Neural crest cell (in vitro differentiated cells): ENCODE data around the gene TPGS1. TPM values are rescaled to one million over a fixed set of nuclear protein-coding genes. Genes with fewer than 3 reads are reported as not detected.
"Not testable (repeated sequence)": the region's sequence is repeated elsewhere in the genome, so short reads cannot be mapped to it uniquely, and the experiment has no call there.

Experiments used
- DNase-seq: peaks from one replicate; pipeline ENCODE4 v3.0.0; 2021; ENCODE audit warnings: low read depth, mixed read lengths, low spot score
- H3K27ac Mint-ChIP-seq: one replicate; pipeline ENCODE4 v1.8.0; 2021; ENCODE audit warnings: mild to moderate bottlenecking, mixed read lengths; ENCODE audit not compliant: unreplicated experiment
- H3K27me3 Mint-ChIP-seq: 2 replicates; pipeline ENCODE4 v1.8.0; 2021; ENCODE audit warnings: low read depth, mild to moderate bottlenecking, mixed read lengths
- H3K36me3 Mint-ChIP-seq: 2 replicates; pipeline ENCODE4 v1.8.0; 2021; ENCODE audit warnings: low read depth, mild to moderate bottlenecking, mixed read lengths
- H3K4me1 Mint-ChIP-seq: 2 replicates; pipeline ENCODE4 v1.8.0; 2021; ENCODE audit warnings: mixed read lengths
- H3K4me3 Mint-ChIP-seq: one replicate; pipeline ENCODE4 v1.8.0; 2021; ENCODE audit warnings: mild to moderate bottlenecking, mixed read lengths
- H3K9me3 Mint-ChIP-seq: 2 replicates; pipeline ENCODE4 v1.8.0; 2021; ENCODE audit warnings: mixed read lengths
- total RNA-seq: library from RNA; stranded (reverse); gene quantifications from 2 replicates; pipeline ENCODE4 v1.2.1, GENCODE V29; 2021
- TF ChIP-seq, protein P1 (sequence below): fragments of 200-600 bp; sonication (generic); conservative IDR thresholded peaks from 2 replicates; pipeline ENCODE4 v1.5.0; 2021; ENCODE audit warnings: antibody characterized with exemption, mild to moderate bottlenecking

TPGS1 gene
- total RNA-seq, 1 donor from 2014 or later: 22.3 TPM

GRCh38 chr19:480016-480855 is 27.1 kb upstream of the TPGS1 start:
- Mint-ChIP-seq H3K9me3 (peaks cover 11% of the 10 kb centered on the region), H3K4me3 (peak overlapping the region; percentile 70), H3K36me3 (peaks cover 8% of the 10 kb centered on the region), H3K27ac (peak overlapping the region; percentile 91), H3K4me1 (peaks cover 26% of the 10 kb centered on the region), H3K27me3 (peaks cover 24% of the 10 kb centered on the region)
- DNase-seq: peak; percentile 86
- TF ChIP-seq, protein P1, sequence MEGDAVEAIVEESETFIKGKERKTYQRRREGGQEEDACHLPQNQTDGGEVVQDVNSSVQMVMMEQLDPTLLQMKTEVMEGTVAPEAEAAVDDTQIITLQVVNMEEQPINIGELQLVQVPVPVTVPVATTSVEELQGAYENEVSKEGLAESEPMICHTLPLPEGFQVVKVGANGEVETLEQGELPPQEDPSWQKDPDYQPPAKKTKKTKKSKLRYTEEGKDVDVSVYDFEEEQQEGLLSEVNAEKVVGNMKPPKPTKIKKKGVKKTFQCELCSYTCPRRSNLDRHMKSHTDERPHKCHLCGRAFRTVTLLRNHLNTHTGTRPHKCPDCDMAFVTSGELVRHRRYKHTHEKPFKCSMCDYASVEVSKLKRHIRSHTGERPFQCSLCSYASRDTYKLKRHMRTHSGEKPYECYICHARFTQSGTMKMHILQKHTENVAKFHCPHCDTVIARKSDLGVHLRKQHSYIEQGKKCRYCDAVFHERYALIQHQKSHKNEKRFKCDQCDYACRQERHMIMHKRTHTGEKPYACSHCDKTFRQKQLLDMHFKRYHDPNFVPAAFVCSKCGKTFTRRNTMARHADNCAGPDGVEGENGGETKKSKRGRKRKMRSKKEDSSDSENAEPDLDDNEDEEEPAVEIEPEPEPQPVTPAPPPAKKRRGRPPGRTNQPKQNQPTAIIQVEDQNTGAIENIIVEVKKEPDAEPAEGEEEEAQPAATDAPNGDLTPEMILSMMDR: peak; percentile 71

DNA sequence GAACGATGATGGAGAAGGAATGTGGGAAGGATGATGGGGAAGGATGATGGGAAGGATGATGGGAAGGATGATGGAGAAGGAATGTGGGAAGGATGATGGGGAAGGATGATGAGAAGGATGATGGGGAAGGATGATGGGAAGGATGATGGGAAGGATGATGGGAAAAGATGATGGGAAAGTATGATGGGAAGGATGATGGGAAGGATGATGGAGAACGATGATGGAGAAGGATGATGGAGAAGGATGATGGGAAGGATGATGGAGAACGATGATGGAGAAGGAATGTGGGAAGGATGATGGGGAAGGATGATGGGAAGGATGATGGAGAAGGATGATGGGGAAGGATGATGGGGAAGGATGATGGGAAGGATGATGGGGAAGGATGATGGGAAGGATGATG is 26.2 kb upstream of the TPGS1 start:
- H3K9me3 Mint-ChIP-seq: peaks cover 11% of the 10 kb centered on the region
- peaks cover 35% of the 10 kb centered on the region for H3K4me1 Mint-ChIP-seq
- H3K27ac Mint-ChIP-seq, H3K36me3 Mint-ChIP-seq, DNase-seq, H3K4me3 Mint-ChIP-seq: not testable (repeated sequence)
- peaks cover 27% of the 10 kb centered on the region for H3K27me3 Mint-ChIP-seq

DNA sequence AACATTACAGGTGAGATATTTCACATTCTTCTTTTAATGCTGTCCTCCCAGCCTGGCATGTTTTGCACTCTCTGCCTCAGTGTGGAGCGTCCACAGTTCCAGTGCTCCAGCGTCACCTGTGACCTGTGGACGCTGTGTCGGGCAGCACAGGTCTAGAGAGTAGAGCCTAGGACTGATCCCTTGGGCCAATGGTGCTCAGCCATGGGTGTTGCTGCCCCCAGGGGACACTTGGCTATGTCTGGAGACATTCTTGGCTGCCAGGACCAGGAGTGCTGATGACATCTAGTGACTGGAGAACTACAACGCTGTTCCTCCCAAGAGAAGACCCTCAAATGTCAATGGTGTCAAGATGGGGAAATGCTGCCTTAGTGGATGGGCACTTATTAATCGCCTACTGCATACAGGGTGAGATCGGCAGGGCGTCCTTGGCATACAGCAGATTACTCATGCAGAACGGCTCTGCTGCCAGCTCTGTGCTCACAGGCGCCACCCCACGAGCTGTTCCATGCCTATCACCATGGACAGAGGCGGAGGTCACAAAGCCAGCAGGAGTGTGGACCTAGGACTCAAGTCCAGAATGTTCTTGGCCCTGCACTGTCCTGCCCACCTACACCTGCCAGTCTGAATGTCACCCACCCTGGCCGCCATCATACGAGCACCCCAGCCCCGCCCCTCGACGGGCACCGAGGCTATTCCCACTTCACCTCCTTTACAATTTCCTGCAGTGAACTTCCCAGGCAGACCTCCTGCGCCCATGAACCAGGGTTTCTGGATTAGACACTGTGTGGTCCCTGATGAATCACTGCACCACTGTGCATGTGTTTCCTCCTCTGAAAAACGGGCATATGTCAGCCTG is 24.9 kb upstream of the TPGS1 start:
- DNase-seq: no peak
- peaks cover 11% of the 10 kb centered on the region for H3K9me3 Mint-ChIP-seq
- H3K4me1 Mint-ChIP-seq: peaks cover 44% of the 10 kb centered on the region
- TF ChIP-seq, protein P1: no peak
- H3K36me3 Mint-ChIP-seq: peaks cover 8% of the 10 kb centered on the region
- H3K27me3 Mint-ChIP-seq: peaks cover 27% of the 10 kb centered on the region
- peak overlapping the region; percentile 66 for H3K4me3 Mint-ChIP-seq
- no peak overlapping the region for H3K27ac Mint-ChIP-seq

DNA sequence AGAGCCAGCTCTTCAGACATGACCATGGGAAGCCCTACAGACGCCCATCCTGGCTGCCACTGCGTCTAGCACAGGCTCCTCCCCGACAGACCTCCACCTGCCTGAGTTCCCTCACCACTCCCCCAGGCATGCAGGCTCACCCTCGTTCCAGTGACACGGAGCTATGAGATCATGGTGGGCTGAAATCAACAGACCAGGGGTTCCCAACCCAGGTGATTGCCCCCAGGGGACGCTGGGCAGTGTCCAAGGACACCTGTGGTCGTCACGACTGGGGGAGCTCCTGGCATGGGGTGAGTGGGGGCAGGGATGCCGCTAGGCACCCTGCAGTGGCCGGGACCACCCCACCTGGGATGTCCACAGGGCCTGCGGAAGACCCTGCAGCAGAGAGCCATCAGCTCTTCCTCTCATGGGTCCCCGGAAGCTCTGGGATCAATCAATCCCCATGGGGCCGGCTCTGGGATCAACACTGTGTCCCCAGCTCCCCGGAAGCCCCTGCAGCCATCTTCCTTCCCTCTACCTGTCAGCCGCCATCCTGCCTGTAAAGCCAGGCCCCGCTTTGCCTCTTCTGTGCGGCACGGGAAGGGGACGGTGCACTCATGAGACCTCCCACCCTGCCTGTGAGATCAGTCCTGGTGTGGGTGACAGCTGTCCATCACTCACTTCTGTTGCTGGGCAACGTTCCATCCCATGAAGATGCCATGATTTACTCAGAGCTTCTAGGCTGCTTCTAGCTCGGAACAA is 23.8 kb upstream of the TPGS1 start:
- Mint-ChIP-seq H3K27me3 (peaks cover 27% of the 10 kb centered on the region), H3K4me3 (peak overlapping the region; percentile 55), H3K36me3 (peaks cover 8% of the 10 kb centered on the region), H3K27ac (no peak overlapping the region), H3K4me1 (peaks cover 48% of the 10 kb centered on the region), H3K9me3 (peaks cover 11% of the 10 kb centered on the region)
- no peak for DNase-seq
- TF ChIP-seq, protein P1: no peak

- peaks cover 49% of the 10 kb centered on the region for H3K4me1 Mint-ChIP-seq
- no peak for DNase-seq
- TF ChIP-seq, protein P1: no peak
- H3K27ac Mint-ChIP-seq: peak overlapping the region; percentile 63
- H3K36me3 Mint-ChIP-seq: peaks cover 8% of the 10 kb centered on the region
- H3K9me3 Mint-ChIP-seq: peaks cover 11% of the 10 kb centered on the region
- peaks cover 27% of the 10 kb centered on the region for H3K27me3 Mint-ChIP-seq
- H3K4me3 Mint-ChIP-seq: peak overlapping the region; percentile 77
Measured at GRCh38 chr19:484494-484893, 22.8 kb upstream of the TPGS1 start.
